GM10847 (cell line): ENCODE data around the gene CHPT1.

Experiments used
- POLR2A ChIP-seq: IDR thresholded peaks from 2 replicates; pipeline ENCODE4 v1.6.1; 2011; ENCODE audit not compliant: insufficient read length; ENCODE audit errors: extremely low read depth

Gene CHPT1

GRCh38 chr12:101773650-101774162, 76.3 kb downstream of the CHPT1 start:
- no peak for TF ChIP-seq POLR2A

DNA sequence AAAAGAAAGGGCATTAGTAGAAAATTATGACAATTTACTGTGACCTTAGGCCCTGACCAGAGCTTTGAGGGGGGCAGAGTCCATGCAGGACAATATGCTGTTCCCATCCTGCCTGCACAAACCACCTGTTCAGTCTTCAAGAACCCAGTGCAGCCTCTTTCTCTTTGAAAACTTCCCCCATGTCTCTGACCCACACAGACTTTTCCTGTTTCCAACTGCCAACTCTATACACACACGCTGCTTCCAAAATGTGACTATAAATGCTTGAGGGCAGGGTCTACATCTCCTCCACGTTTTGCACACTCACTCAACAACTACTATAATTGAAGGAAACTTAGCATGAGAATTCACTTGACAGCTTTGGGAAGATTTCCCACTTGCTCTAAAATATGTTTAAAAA, 78.4 kb downstream of the CHPT1 start:
- no peak for TF ChIP-seq POLR2A

DNA sequence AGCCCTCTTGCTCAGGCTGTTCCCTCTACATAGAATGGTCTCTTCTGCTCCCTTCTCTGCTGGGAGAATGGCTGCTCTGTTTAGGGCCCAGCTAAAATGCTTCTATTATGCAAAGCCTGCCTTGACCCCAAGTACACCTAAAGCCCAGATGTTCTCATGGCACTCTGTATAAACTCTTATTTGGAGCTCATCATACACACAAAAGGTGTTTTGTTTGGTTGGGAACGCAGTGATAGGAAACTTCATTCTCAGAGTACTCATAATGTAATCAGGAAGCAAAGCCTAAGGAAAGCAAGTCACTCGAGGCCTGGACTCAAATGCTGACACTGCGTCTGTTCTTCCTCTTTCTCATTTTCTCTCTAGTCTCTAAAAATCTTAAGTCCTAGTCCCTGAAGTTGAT, 80.0 kb downstream of the CHPT1 start:
- no peak for TF ChIP-seq POLR2A

DNA sequence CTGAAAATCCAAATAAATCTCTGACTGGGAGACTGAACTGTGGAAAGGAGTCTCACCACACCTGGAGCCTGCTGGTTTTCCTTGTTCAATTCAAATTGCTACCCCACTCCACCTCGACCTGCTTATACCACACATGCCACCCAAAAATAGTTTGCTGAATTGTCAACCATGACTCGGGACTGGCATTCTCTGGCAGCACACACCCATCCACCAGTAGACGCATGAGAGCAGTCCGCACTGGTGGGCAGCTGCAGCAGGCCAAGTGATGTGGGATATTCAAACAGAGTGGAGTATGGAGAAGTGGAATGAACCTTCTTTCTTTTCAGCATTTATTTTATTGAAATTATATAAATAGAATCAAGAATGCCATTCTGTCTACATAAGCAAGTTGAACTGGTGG, 80.5 kb downstream of the CHPT1 start:
- no peak for TF ChIP-seq POLR2A
